Vagina (tissue), 2 donors: Measurements from ENCODE around the gene CNTRL.

Experiments
- POLR2A ChIP-seq, 2 donors: fragments of 450-650 bp; IDR thresholded peaks; one replicate each; pipeline ENCODE4 v1.6.1; 2017; ENCODE audit warnings: antibody characterized with exemption in 2 of 2, mild to moderate bottlenecking in 2 of 2, moderate library complexity in 2 of 2
- POLR2AphosphoS5 ChIP-seq, 2 donors: sonication (generic); formaldehyde crosslinking; IDR thresholded peaks; one replicate each; pipeline ENCODE4 v1.9.0; 2017; ENCODE audit warnings: antibody characterized with exemption in 2 of 2, mild to moderate bottlenecking in 2 of 2, low read depth in 1 of 2; ENCODE audit not compliant: insufficient read depth in 1 of 2
- TF ChIP-seq, protein P1 (sequence below), 3 experiments: fragments of 450-650 bp in 2 of 3; fragments of 200-600 bp in 1 of 3; sonication (generic) in 1 of 3; IDR thresholded peaks; one replicate each; pipeline ENCODE4 v1.5.1; 2017 to 2019; ENCODE audit warnings: antibody characterized with exemption in 3 of 3, mild to moderate bottlenecking in 2 of 3, moderate library complexity in 2 of 3

DNA sequence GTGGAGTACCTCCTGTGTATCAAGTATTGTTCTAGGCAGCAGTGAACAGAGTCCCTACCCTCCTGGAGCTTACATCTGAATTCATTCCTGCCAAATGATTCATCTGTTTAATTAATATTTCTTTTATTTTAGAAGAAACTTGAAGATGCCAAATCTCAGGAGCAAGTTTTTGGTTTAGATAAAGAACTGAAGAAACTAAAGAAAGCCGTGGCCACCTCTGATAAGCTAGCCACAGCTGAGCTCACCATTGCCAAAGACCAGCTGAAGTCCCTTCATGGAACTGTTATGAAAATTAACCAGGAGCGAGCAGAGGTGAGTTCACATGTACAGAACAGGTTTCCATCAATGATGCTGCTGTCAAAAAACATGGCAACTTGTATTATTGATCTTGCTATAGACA, 69.0 kb downstream of the CNTRL start:
- TF ChIP-seq, protein P1, sequence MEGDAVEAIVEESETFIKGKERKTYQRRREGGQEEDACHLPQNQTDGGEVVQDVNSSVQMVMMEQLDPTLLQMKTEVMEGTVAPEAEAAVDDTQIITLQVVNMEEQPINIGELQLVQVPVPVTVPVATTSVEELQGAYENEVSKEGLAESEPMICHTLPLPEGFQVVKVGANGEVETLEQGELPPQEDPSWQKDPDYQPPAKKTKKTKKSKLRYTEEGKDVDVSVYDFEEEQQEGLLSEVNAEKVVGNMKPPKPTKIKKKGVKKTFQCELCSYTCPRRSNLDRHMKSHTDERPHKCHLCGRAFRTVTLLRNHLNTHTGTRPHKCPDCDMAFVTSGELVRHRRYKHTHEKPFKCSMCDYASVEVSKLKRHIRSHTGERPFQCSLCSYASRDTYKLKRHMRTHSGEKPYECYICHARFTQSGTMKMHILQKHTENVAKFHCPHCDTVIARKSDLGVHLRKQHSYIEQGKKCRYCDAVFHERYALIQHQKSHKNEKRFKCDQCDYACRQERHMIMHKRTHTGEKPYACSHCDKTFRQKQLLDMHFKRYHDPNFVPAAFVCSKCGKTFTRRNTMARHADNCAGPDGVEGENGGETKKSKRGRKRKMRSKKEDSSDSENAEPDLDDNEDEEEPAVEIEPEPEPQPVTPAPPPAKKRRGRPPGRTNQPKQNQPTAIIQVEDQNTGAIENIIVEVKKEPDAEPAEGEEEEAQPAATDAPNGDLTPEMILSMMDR (IDR thresholded peaks at IDR 0.05): no peak
- TF ChIP-seq POLR2A (IDR thresholded peaks at IDR 0.05) (no peak), POLR2AphosphoS5 (IDR thresholded peaks at IDR 0.05; ENCODE audit: insufficient read depth in 1 of 2, low read depth in 1 of 2) (no peak)
